ENCODE results near the gene INPP5A. TPM values are rescaled to one million over a fixed set of nuclear protein-coding genes. Genes with fewer than 3 reads are reported as not detected.

INPP5A gene
- total RNA-seq, 1 experiment from 2014 or later, result 12.3 TPM

DNA sequence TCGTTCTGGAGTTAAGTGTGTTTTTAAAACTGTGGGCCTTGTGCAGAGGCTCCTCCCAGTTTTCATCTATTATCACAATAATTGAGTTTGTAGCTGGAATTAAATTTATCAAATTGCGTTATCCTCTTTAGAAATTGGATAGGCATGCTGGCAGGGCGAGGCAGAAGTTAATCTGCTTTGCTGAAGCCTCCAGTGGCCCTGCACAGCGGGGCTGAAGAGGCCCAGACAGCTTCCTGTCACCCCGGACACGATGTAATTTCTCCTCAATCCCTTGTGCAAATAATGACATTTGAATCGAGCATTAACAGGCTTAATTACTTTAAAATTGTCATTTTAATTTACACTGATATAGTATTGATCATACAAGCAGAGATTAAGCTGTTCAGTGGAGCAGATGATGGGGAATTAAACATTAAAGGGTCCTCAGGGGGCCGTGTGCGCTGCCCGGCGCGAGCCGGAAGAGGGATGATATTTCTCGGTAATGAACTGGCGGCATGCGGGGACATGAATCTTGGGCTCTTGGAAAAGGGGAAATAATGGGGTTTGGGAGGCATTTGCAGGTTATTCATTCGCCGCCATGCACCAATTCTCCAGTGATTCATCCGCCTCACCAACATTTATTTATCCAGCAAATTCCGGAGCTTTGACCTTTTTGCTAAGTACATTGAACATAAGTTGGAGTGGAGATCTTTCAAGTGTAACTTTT, 129.9 kb downstream of the INPP5A start:
- no peak for TF ChIP-seq POLR2A (IDR thresholded peaks at IDR 0.05; ENCODE audit: borderline replicate concordance, extremely low read depth, insufficient read depth, insufficient read length)
- TF ChIP-seq, protein P1, sequence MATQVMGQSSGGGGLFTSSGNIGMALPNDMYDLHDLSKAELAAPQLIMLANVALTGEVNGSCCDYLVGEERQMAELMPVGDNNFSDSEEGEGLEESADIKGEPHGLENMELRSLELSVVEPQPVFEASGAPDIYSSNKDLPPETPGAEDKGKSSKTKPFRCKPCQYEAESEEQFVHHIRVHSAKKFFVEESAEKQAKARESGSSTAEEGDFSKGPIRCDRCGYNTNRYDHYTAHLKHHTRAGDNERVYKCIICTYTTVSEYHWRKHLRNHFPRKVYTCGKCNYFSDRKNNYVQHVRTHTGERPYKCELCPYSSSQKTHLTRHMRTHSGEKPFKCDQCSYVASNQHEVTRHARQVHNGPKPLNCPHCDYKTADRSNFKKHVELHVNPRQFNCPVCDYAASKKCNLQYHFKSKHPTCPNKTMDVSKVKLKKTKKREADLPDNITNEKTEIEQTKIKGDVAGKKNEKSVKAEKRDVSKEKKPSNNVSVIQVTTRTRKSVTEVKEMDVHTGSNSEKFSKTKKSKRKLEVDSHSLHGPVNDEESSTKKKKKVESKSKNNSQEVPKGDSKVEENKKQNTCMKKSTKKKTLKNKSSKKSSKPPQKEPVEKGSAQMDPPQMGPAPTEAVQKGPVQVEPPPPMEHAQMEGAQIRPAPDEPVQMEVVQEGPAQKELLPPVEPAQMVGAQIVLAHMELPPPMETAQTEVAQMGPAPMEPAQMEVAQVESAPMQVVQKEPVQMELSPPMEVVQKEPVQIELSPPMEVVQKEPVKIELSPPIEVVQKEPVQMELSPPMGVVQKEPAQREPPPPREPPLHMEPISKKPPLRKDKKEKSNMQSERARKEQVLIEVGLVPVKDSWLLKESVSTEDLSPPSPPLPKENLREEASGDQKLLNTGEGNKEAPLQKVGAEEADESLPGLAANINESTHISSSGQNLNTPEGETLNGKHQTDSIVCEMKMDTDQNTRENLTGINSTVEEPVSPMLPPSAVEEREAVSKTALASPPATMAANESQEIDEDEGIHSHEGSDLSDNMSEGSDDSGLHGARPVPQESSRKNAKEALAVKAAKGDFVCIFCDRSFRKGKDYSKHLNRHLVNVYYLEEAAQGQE (IDR thresholded peaks at IDR 0.05; ENCODE audit: low read depth), result no peak
- intact Hi-C loops (cut with micrococcal nuclease), result no loop called here
- CTCF ChIA-PET, result no interaction called here
- BruUV-seq (replicated peaks), result no TSS peak
- POLR2A ChIA-PET, result no interaction called here
- Histone ChIP-seq H3K9me3 (ENCODE audit: control insufficient read depth in 1 of 2, insufficient read depth in 1 of 2, low read depth in 1 of 2, low read length in 2 of 2) (no peaks in the 10 kb centered on the region), H3K27ac (ENCODE audit: low read depth, low read length) (no peak overlapping the region), H3K27me3 (ENCODE audit: insufficient read depth, low read length) (no peaks in the 10 kb centered on the region), H2AFZ (ENCODE audit: low read depth, low read length, poor library complexity, severe bottlenecking) (no peak overlapping the region), H3K9ac (ENCODE audit: low read length) (no peak overlapping the region), H3K4me1 (ENCODE audit: control insufficient read depth in 1 of 2, insufficient read depth in 2 of 2, low read length in 2 of 2) (peaks cover 0 to 7% of the 10 kb centered on the region in 2 experiments; a peak in 1 of 4 replicates), H3K79me2 (ENCODE audit: insufficient read depth, low read length) (no peaks in the 10 kb centered on the region), H3K4me3 (replicated peaks in 1 of 2; ENCODE audit: low read depth in 1 of 2, low read length in 2 of 2) (no peak overlapping the region), H3K9me2 (ENCODE audit: insufficient read depth) (no peaks in the 10 kb centered on the region), H4K20me1 (ENCODE audit: insufficient read depth) (no peaks in the 10 kb centered on the region), H3K4me2 (ENCODE audit: low read length) (no peak overlapping the region), H3K36me3 (ENCODE audit: control insufficient read depth in 1 of 2, insufficient read depth in 2 of 2, low read length in 2 of 2) (no peaks in the 10 kb centered on the region)
- RAD21 ChIA-PET (ENCODE audit: low non-redundant PET in 1 of 2, low total read pairs in 2 of 2, uncharacterized antibody in 2 of 2, unreplicated experiment in 2 of 2), result no interaction called here
- ATAC-seq, result no peak
- DNase-seq (ENCODE audit: low read depth, low spot score), result no peak

DNA sequence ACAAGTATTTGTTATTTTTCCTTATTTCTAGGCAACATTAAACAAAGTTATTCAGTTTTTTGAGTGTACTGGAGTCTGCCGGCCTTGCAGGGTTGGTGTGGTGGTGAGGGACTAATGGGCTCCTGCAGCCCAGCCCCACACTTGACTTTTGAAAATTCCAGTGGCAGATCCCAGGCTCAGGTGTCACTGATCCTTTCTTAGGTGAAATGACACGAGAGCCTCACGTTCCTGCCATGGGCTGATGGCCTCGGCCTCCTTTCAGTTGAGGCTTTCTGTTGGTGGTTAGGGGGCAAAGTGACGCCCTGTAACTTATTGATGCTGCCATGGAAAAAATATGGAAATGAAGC, 130.4 kb downstream of the INPP5A start:
- no peak for DNase-seq (ENCODE audit: low read depth, low spot score)

More for the DNA sequence above, 130.4 kb downstream of the INPP5A start:
- H3K4me3 ChIP-seq (replicated peaks in 1 of 2; ENCODE audit: low read depth in 1 of 2, low read length in 2 of 2), result no peak overlapping the region
- H3K27ac ChIP-seq (ENCODE audit: low read depth, low read length), result no peak overlapping the region
- intact Hi-C loops (cut with micrococcal nuclease), result no loop called here
- ChIA-PET POLR2A (no interaction called here), CTCF (no interaction called here), RAD21 (ENCODE audit: low non-redundant PET in 1 of 2, low total read pairs in 2 of 2, uncharacterized antibody in 2 of 2, unreplicated experiment in 2 of 2) (no interaction called here)
- no peak overlapping the region for H2AFZ ChIP-seq (ENCODE audit: low read depth, low read length, poor library complexity, severe bottlenecking)
- H3K27me3 ChIP-seq (ENCODE audit: insufficient read depth, low read length), result no peaks in the 10 kb centered on the region
- H4K20me1 ChIP-seq (ENCODE audit: insufficient read depth), result no peaks in the 10 kb centered on the region
- H3K9me3 ChIP-seq (ENCODE audit: control insufficient read depth in 1 of 2, insufficient read depth in 1 of 2, low read depth in 1 of 2, low read length in 2 of 2), result no peaks in the 10 kb centered on the region
- H3K4me1 ChIP-seq (ENCODE audit: control insufficient read depth in 1 of 2, insufficient read depth in 2 of 2, low read length in 2 of 2), result peaks cover 0 to 7% of the 10 kb centered on the region in 2 experiments; a peak in 1 of 4 replicates
- no peaks in the 10 kb centered on the region for H3K36me3 ChIP-seq (ENCODE audit: control insufficient read depth in 1 of 2, insufficient read depth in 2 of 2, low read length in 2 of 2)
- H3K4me2 ChIP-seq (ENCODE audit: low read length), result no peak overlapping the region
- no peak overlapping the region for H3K9ac ChIP-seq (ENCODE audit: low read length)
- no peaks in the 10 kb centered on the region for H3K9me2 ChIP-seq (ENCODE audit: insufficient read depth)
- TF ChIP-seq ZFX (IDR thresholded peaks at IDR 0.05), result no peak
- no peak for TF ChIP-seq EGR1 (IDR thresholded peaks at IDR 0.05; ENCODE audit: low read depth)
- TF ChIP-seq EZH2phosphoT487 (IDR thresholded peaks at IDR 0.05; ENCODE audit: borderline replicate concordance), result no peak
- ATAC-seq, result no peak
- BruUV-seq (replicated peaks), result no TSS peak
- no peaks in the 10 kb centered on the region for H3K79me2 ChIP-seq (ENCODE audit: insufficient read depth, low read length)
